ENCODE measurements around the gene USP10.

DNA sequence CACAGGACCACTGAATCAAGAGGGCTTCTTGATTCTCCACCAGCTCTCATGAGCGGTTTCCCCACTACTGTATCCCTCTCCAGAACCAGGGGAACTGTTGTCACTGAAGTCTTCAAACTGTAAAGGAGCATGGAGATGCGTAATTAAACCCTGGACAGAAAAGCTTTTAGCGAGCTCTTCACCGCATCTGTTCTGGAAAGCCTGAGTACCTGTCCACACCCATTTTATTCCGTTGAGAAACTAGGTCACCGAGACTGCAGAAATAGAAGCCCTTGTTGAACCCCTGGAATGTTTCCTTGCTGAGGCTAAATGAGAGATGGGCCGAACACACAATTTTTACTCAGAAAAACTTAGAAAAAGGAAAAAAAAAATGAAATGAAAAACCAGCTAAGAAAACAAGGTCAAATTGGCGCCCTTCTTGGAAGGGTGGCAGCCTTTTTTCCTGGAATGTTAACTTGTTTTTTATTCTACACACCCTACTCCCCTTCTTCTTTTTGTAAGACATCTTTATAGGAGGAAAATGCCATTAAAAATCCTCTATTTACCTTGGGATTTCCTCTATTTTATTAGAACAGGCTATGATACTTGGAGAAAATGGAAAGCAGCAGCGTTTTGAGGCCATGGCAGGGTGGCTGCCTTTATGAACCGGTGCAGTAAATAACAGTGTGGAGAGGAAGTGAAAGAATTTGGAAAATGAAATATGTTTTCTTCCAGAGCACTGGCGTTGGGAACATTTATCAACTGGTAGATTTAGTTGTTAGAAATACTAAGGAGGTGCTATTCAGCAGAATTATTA, 67.4 kb downstream of the USP10 start:
- TF ChIP-seq, protein P1, sequence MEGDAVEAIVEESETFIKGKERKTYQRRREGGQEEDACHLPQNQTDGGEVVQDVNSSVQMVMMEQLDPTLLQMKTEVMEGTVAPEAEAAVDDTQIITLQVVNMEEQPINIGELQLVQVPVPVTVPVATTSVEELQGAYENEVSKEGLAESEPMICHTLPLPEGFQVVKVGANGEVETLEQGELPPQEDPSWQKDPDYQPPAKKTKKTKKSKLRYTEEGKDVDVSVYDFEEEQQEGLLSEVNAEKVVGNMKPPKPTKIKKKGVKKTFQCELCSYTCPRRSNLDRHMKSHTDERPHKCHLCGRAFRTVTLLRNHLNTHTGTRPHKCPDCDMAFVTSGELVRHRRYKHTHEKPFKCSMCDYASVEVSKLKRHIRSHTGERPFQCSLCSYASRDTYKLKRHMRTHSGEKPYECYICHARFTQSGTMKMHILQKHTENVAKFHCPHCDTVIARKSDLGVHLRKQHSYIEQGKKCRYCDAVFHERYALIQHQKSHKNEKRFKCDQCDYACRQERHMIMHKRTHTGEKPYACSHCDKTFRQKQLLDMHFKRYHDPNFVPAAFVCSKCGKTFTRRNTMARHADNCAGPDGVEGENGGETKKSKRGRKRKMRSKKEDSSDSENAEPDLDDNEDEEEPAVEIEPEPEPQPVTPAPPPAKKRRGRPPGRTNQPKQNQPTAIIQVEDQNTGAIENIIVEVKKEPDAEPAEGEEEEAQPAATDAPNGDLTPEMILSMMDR (IDR thresholded peaks at IDR 0.05), result no peak
- no peak for TF ChIP-seq POLR2A (IDR thresholded peaks at IDR 0.05)
